Sigmoid colon (tissue), 7 donors: Measurements from ENCODE around the gene DNAJB12. TPM values are rescaled to one million over a fixed set of nuclear protein-coding genes. Genes with fewer than 3 reads are reported as not detected.

ENCODE experiments used
- DNase-seq: peaks from one replicate; pipeline ENCODE4 v3.0.0-alpha.2; 2019
- H3K27ac ChIP-seq, 4 donors: fragments of 200-600 bp; sonication (generic); one replicate each; pipeline ENCODE4 v1.5.1; 2016 to 2019; ENCODE audit warnings: mild to moderate bottlenecking in 1 of 4
- H3K27me3 ChIP-seq, 3 donors: fragments of 200-600 bp; sonication (generic); one replicate each; pipeline ENCODE4 v1.5.1; 2019; ENCODE audit warnings: mild to moderate bottlenecking in 1 of 3
- H3K36me3 ChIP-seq, 4 donors: fragments of 200-600 bp; sonication (generic); one replicate each; pipeline ENCODE4 v1.5.1; 2016 to 2019
- H3K4me1 ChIP-seq, 4 donors: fragments of 200-600 bp; sonication (generic); one replicate each; pipeline ENCODE4 v1.5.1; 2017 to 2019
- H3K4me3 ChIP-seq, 4 donors: fragments of 200-600 bp; sonication (generic); one replicate each; pipeline ENCODE4 v1.5.1; 2017 to 2019; ENCODE audit warnings: mild to moderate bottlenecking in 2 of 4, moderate library complexity in 1 of 4
- H3K9me3 ChIP-seq, 4 donors: fragments of 200-600 bp in 3 of 4; sonication (generic) in 3 of 4; one replicate each; pipeline versions ENCODE4 v1.5.1 to v1.6.1; 2013 to 2019
- EP300 ChIP-seq, 4 donors: sonication (generic); formaldehyde crosslinking; IDR thresholded peaks; one replicate each; pipeline ENCODE4 v1.6.1; 2017; ENCODE audit warnings: antibody characterized with exemption in 4 of 4
- POLR2A ChIP-seq, 2 donors: fragments of 450-650 bp; IDR thresholded peaks; one replicate each; pipeline ENCODE4 v1.6.1; 2016; ENCODE audit warnings: antibody characterized with exemption in 2 of 2, mild to moderate bottlenecking in 2 of 2, moderate library complexity in 2 of 2
- POLR2AphosphoS5 ChIP-seq, 4 donors: sonication (generic); formaldehyde crosslinking; IDR thresholded peaks; one replicate each; pipeline ENCODE4 v1.6.1; 2017; ENCODE audit warnings: antibody characterized with exemption in 4 of 4
- WGBS, 2 donors: extraction: QIAGEN DNeasy Blood & Tissue Kit; methylation state at CpG; one replicate each; pipeline ENCODE4 v1.1.7; 2013; 5-methylcytosine and 5-hydroxymethylcytosine counted together
- intact Hi-C: fragments of 100-400 bp; cut with DNase I; formaldehyde crosslinking; loops from one replicate; pipeline ENCODE4 v1.15.1; 2023
- polyA plus RNA-seq, 3 donors: library from polyadenylated mRNA; stranded (reverse); fragments of 200-250 nt; gene quantifications; one replicate each; pipeline ENCODE4 v1.2.3, GENCODE V29; 2013
- total RNA-seq, 4 donors: library from RNA; depleted of rRNA; stranded (reverse); fragments of >200 nt; gene quantifications; one replicate each; pipeline ENCODE4 v1.1.0, GENCODE V29; 2016
- TF ChIP-seq, protein P1 (sequence below), 4 experiments: fragments of 450-650 bp in 3 of 4; fragments of 200-600 bp in 1 of 4; IDR thresholded peaks; one replicate each; pipeline ENCODE4 v1.5.1; 2016 to 2019; ENCODE audit warnings: antibody characterized with exemption in 4 of 4, mild to moderate bottlenecking in 3 of 4, moderate library complexity in 2 of 4
- donor health status: healthy with polysubstance abuse.
- donor health status: Bipolar disorder and iron deficiency.
- donor health status: healthy.

Gene DNAJB12
- total and polyA plus RNA-seq, 7 donors = 9.5 to 38.5 (median 27.1) TPM

DNA sequence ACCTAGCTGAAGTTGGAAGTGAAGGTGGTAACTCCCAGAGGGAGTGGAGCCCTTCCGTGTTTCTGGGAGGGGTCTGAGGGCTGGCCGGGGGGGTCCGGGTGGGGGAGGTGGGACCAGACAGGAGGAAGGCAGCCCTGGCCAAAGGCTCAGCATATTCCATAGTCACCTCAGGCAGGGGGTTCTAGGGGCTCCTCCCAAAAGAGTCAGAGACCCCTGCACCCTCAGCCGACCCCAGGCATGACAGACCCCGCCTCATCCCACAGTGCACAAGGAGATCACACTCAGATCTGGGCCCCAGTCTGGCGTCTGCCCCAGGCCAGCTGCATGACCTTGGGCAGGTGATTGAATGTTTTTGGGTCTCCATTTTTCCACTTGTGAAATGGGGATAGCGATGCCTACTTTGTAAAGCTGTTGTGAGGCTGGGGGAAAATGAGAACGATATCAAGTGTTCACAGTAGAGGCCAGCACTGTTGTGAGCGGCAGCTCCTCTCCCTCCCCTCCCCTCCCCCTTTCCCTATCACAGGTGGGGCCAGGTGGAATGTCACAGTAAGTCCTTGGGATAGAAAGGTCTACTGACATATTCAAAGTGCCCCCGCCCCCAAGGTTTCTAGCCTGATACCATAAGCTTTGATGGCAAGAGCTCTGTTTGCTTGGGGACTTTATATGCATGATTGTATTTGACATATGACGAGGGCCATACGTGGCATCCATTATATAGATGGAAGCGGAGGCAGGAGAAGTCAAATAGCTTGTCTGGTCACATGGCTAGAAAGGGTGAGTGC, 33.3 kb downstream of the DNAJB12 start:
- H3K4me1 ChIP-seq = peaks cover 0 to 50% (median 49%) of the 10 kb centered on the region in 4 donors
- H3K4me3 ChIP-seq = no peak overlapping the region
- intact Hi-C loops = no loop called here
- no peak for DNase-seq
- H3K27me3 ChIP-seq = no peaks in the 10 kb centered on the region
- H3K36me3 ChIP-seq = no peaks in the 10 kb centered on the region
- TF ChIP-seq, protein P1, sequence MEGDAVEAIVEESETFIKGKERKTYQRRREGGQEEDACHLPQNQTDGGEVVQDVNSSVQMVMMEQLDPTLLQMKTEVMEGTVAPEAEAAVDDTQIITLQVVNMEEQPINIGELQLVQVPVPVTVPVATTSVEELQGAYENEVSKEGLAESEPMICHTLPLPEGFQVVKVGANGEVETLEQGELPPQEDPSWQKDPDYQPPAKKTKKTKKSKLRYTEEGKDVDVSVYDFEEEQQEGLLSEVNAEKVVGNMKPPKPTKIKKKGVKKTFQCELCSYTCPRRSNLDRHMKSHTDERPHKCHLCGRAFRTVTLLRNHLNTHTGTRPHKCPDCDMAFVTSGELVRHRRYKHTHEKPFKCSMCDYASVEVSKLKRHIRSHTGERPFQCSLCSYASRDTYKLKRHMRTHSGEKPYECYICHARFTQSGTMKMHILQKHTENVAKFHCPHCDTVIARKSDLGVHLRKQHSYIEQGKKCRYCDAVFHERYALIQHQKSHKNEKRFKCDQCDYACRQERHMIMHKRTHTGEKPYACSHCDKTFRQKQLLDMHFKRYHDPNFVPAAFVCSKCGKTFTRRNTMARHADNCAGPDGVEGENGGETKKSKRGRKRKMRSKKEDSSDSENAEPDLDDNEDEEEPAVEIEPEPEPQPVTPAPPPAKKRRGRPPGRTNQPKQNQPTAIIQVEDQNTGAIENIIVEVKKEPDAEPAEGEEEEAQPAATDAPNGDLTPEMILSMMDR (IDR thresholded peaks at IDR 0.05) = no peak
- TF ChIP-seq EP300 (IDR thresholded peaks at IDR 0.05) (no peak), POLR2AphosphoS5 (IDR thresholded peaks at IDR 0.05) (no peak), POLR2A (IDR thresholded peaks at IDR 0.05) (no peak)
- 78 to 79% methylated on average over 13 of the region's 13 CpGs for WGBS, 2 donors
- peak overlapping the region; percentile 84 to 93 (median 86) for H3K27ac ChIP-seq
- no peaks in the 10 kb centered on the region for H3K9me3 ChIP-seq

- peak; percentile 81 to 92 (median 84) for TF ChIP-seq POLR2AphosphoS5 (IDR thresholded peaks at IDR 0.05)
- TF ChIP-seq EP300 (IDR thresholded peaks at IDR 0.05) = peak in 1 of 4 donors; percentile 67
- peak in 1 of 2 donors; percentile 26 for TF ChIP-seq POLR2A (IDR thresholded peaks at IDR 0.05)
- TF ChIP-seq, protein P1 (IDR thresholded peaks at IDR 0.05) = no peak
- intact Hi-C loops = loop anchor here (1.0 kb wide), 1 partner anchor 47 kb away; the partner anchor contains the start of gene DDIT4
- peak; percentile 96 for DNase-seq
These were observed 34.0 kb downstream of the DNAJB12 start for GRCh38 chr10:72320676-72321247.

DNA sequence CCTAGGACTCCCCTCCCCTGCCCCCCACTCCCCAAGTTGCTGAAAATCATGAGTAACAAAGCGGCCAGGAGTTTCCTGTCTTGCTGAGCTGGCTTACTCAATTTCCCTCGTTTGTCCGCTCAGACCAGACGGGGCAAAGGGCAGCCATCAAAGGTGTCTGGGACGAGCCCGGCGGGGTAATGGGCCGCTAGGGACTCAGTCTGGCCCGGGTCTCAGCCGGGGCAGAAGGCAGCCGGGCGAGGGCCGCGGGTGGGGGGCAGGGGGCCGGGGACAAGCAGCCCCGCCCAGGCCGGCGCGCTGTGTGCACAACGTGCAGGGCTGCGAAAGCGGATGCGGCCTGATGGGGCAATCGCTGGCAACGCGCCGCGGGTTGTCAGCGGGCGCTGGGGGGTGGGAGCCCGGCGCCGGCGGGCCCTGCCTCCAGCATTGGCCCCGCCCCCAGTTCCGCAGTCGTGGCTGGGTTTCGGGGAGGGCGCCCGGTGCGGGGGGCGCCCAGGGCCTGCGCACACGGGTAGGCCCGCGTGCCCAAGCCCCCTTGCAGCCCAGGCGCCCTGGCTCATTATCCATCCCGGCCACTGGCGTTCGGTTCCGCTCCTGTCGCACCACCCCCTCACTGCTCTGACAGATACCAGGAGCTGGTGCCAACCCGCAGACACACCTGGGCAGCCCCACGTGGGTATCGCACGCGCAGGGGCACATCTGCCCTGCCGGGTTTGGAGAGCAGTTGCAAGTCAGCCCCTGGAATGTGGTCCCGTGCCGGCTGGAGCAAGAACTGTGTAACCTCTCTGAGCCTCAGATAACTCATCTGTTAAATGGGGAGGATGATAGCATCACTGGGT, 35.1 kb downstream of the DNAJB12 start:
- Histone ChIP-seq H3K4me1 (peaks cover 0 to 56% (median 56%) of the 10 kb centered on the region in 4 donors), H3K9me3 (no peaks in the 10 kb centered on the region), H3K36me3 (no peaks in the 10 kb centered on the region), H3K4me3 (peak overlapping the region; percentile 17 to 51 (median 44)), H3K27me3 (no peaks in the 10 kb centered on the region), H3K27ac (peak overlapping the region; percentile 84 to 93 (median 86))
- peak; percentile 97 for DNase-seq
- TF ChIP-seq EP300 (IDR thresholded peaks at IDR 0.05) (peak in 2 of 4 donors; percentile 27 to 69), POLR2A (IDR thresholded peaks at IDR 0.05) (no peak), POLR2AphosphoS5 (IDR thresholded peaks at IDR 0.05) (peak; percentile 49 to 81 (median 74))
- TF ChIP-seq, protein P1 (IDR thresholded peaks at IDR 0.05) = peak in 1 of 4 experiments; percentile 16
- WGBS, 2 donors = 1% methylated on average over 60 of the region's 60 CpGs
- intact Hi-C loops = loop anchor here (1.0 to 5.0 kb wide), 2 partner anchors 46 to 102 kb away; partner anchors contain the start of genes ANAPC16, ASCC1 and DDIT4

More at GRCh38 chr10:72320676-72321247, 34.0 kb downstream of the DNAJB12 start:
- Histone ChIP-seq H3K9me3 (no peaks in the 10 kb centered on the region), H3K36me3 (no peaks in the 10 kb centered on the region), H3K4me3 (no peak overlapping the region), H3K27me3 (no peaks in the 10 kb centered on the region), H3K27ac (peak overlapping the region; percentile 84 to 93 (median 86)), H3K4me1 (peaks cover 0 to 57% (median 55%) of the 10 kb centered on the region in 4 donors)
- WGBS, 2 donors = 48 to 78% methylated on average over 12 of the region's 12 CpGs

DNA sequence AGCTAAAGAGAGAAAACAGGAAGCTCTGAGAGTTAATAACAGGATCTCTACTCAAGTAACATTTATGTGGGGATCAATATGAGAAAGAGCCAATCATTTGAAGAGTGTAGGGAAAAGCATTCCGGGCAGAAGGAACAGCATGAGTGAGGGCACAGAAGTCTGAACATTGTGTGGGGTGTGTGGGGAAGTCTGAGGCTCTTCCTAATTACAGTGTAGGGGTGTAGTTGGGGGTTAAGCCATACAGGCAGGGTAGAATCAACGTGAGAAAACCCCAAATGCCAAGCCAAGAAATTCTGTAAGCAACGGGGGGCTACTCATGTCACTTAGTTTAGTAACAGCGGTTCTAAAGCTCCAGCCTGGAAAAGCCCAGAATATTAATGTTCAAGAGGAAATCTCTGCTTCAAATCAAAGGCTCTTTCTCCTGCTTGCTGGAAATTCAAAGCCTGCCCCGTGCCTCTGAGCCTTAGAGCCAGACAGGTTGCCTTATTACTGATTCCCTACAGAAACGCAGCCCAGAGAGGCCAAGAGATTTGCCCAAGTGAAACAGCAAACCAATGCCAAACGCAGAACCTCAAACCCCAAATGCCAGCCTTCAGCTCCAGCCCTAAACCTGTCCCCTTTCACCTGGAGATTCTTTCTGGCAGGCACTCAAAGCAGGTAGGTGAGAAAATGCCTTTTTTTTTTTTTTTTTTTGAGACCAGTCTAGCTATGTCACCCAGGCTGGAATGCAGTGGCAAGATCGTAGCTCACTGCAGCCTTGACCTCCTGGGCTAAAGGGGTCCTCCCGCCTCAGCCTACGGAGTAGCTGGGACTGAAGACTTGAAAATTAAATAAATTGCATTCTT, 36.1 kb downstream of the DNAJB12 start:
- Histone ChIP-seq H3K27me3 (no peaks in the 10 kb centered on the region), H3K9me3 (no peaks in the 10 kb centered on the region), H3K4me3 (peak overlapping the region in 3 of 4 donors; percentile 37 to 51 (median 51)), H3K27ac (peak overlapping the region; percentile 84 to 93 (median 86)), H3K4me1 (peaks cover 0 to 57% (median 55%) of the 10 kb centered on the region in 4 donors), H3K36me3 (no peaks in the 10 kb centered on the region)
- TF ChIP-seq POLR2A (IDR thresholded peaks at IDR 0.05) (no peak), POLR2AphosphoS5 (IDR thresholded peaks at IDR 0.05) (no peak), EP300 (IDR thresholded peaks at IDR 0.05) (no peak)
- TF ChIP-seq, protein P1 (IDR thresholded peaks at IDR 0.05) = no peak
- 69 to 76% methylated on average over 10 of the region's 10 CpGs for WGBS, 2 donors
- intact Hi-C loops = loop anchor here (5.0 kb wide), 1 partner anchor 101 kb away; the partner anchor contains the start of genes ANAPC16 and ASCC1
- no peak for DNase-seq
